IMR-90 (cell line): Measurements from ENCODE around the gene IL36B. TPM values are rescaled to one million over a fixed set of nuclear protein-coding genes. Genes with fewer than 3 reads are reported as not detected.

Source experiments
- ATAC-seq: fragments of 200-7000 bp; cut with Tn5 transposase; 2 replicates; pipeline ENCODE4 v1.9.1; 2020; ENCODE audit warnings: low read depth, mild to moderate bottlenecking, moderate library complexity
- BruUV-seq: library from RNA; stranded (reverse); fragments of 400-500 nt; replicated peaks from 2 replicates; lab custom pipeline; 2021; lab: Mats Ljungman, UMichigan
- CTCF ChIA-PET: fragments of 300-600 bp; formaldehyde crosslinking; extraction: SDS; loops from one replicate; lab custom pipeline; 2021; ENCODE audit warnings: antibody characterized with exemption; lab: Yijun Ruan, JAX
- POLR2A ChIA-PET: fragments of 300-600 bp; sonication (Branson Sonifier 250); formaldehyde crosslinking; loops from one replicate; lab custom pipeline; 2022; ENCODE audit warnings: antibody characterized with exemption; ENCODE audit not compliant: unreplicated experiment; lab: Charles Lee
- DNase-seq: peaks from one replicate; pipeline ENCODE4 v3.0.0; 2013
- H2AFZ ChIP-seq: replicated peaks from 2 replicates; pipeline ENCODE3; 2013; ENCODE audit warnings: low read length, mild to moderate bottlenecking; ENCODE audit not compliant: poor library complexity
- H2AK5ac ChIP-seq: 2 replicates; pipeline ENCODE4 v1.6.1; 2013; ENCODE audit warnings: low read depth, low read length, inconsistent platforms
- H2AK9ac ChIP-seq: replicated peaks from 2 replicates; pipeline ENCODE3; 2013; ENCODE audit warnings: mild to moderate bottlenecking, low read depth, low read length, moderate library complexity; ENCODE audit not compliant: poor library complexity
- H2BK120ac ChIP-seq: 2 replicates; pipeline ENCODE4 v1.6.1; 2013; ENCODE audit warnings: low read depth, low read length, inconsistent platforms
- H2BK15ac ChIP-seq: 3 replicates; pipeline ENCODE4 v1.6.1; 2013; ENCODE audit warnings: low read depth, low read length, inconsistent platforms
- H2BK20ac ChIP-seq: 2 replicates; pipeline ENCODE4 v1.6.1; 2013; ENCODE audit warnings: low read depth, mild to moderate bottlenecking, inconsistent platforms, low read length, moderate library complexity
- H2BK5ac ChIP-seq: 2 replicates; pipeline ENCODE4 v1.6.1; 2013; ENCODE audit warnings: mild to moderate bottlenecking, low read depth, low read length, inconsistent platforms; ENCODE audit not compliant: poor library complexity, severe bottlenecking
- H3K14ac ChIP-seq: replicated peaks from 2 replicates; pipeline ENCODE4 v1.6.1; 2013; ENCODE audit warnings: low read depth, low read length, inconsistent platforms
- H3K18ac ChIP-seq: 2 replicates; pipeline ENCODE4 v1.6.1; 2013; ENCODE audit warnings: low read depth, low read length, control low read depth
- H3K23ac ChIP-seq: 2 replicates; pipeline ENCODE4 v1.6.1; 2013; ENCODE audit warnings: low read depth, low read length, inconsistent platforms
- H3K27ac ChIP-seq: 2 replicates; pipeline ENCODE4 v1.5.1; 2013; ENCODE audit warnings: mild to moderate bottlenecking, control low read depth, low read length; ENCODE audit not compliant: insufficient read depth
- H3K27me3 ChIP-seq: 2 replicates; pipeline ENCODE4 v1.6.1; 2013; ENCODE audit warnings: low read length; ENCODE audit not compliant: control insufficient read depth, insufficient read depth
- H3K36me3 ChIP-seq: 2 replicates; pipeline ENCODE4 v1.6.1; 2013; ENCODE audit warnings: low read length, mixed read lengths; ENCODE audit not compliant: control insufficient read depth, insufficient read depth
- H3K4ac ChIP-seq: 2 replicates; pipeline ENCODE4 v1.6.1; 2013; ENCODE audit warnings: low read depth, low read length, inconsistent platforms
- H3K4me1 ChIP-seq: 2 replicates; pipeline ENCODE4 v1.6.1; 2013; ENCODE audit warnings: low read length, mixed read lengths; ENCODE audit not compliant: control insufficient read depth, insufficient read depth
- H3K4me2 ChIP-seq: 2 replicates; pipeline ENCODE4 v1.6.1; 2013; ENCODE audit warnings: low read depth, mild to moderate bottlenecking, control low read depth, low read length, moderate library complexity
- H3K4me3 ChIP-seq: 2 replicates; pipeline ENCODE4 v1.5.1; 2013; ENCODE audit warnings: low read depth, mild to moderate bottlenecking, control low read depth, low read length, moderate library complexity; ENCODE audit not compliant: insufficient read depth
- H3K56ac ChIP-seq: 2 replicates; pipeline ENCODE4 v1.6.1; 2013; ENCODE audit warnings: low read length, inconsistent platforms; ENCODE audit not compliant: insufficient read depth; ENCODE audit errors: extremely low read depth
- H3K79me1 ChIP-seq, 2 experiments: 2 replicates each; pipeline ENCODE4 v1.6.1; 2013; ENCODE audit warnings: low read length in 2 of 2, inconsistent platforms in 1 of 2, low read depth in 1 of 2
- H3K9ac ChIP-seq: 2 replicates; pipeline ENCODE4 v1.6.1; 2013; ENCODE audit warnings: low read depth, low read length, control low read depth
- H3K9me1 ChIP-seq: 2 replicates; pipeline ENCODE4 v1.6.1; 2013; ENCODE audit warnings: low read length, inconsistent platforms; ENCODE audit not compliant: insufficient read depth
- H3K9me3 ChIP-seq: 2 replicates; pipeline ENCODE4 v1.6.1; 2013; ENCODE audit warnings: low read length; ENCODE audit not compliant: control insufficient read depth, insufficient read depth
- H4K20me1 ChIP-seq: 2 replicates; pipeline ENCODE4 v1.6.1; 2013; ENCODE audit warnings: low read length, inconsistent platforms; ENCODE audit not compliant: insufficient read depth
- H4K5ac ChIP-seq: 2 replicates; pipeline ENCODE4 v1.6.1; 2013; ENCODE audit warnings: mild to moderate bottlenecking, low read depth, low read length, control low read depth
- H4K8ac ChIP-seq, 2 experiments: 2 replicates each; pipeline ENCODE4 v1.6.1; 2013; ENCODE audit warnings: low read depth in 2 of 2, low read length in 2 of 2, control low read depth in 1 of 2, inconsistent platforms in 1 of 2
- H4K91ac ChIP-seq: 2 replicates; pipeline ENCODE4 v1.6.1; 2013; ENCODE audit warnings: low read depth, low read length, inconsistent platforms; ENCODE audit not compliant: insufficient read depth
- CHD1 ChIP-seq: IDR thresholded peaks from 2 replicates; pipeline ENCODE4 v1.6.1; 2012; ENCODE audit warnings: low read depth, low read length, improper control_type of control experiment
- CTCF ChIP-seq: conservative IDR thresholded peaks from 2 replicates; pipeline ENCODE4 v1.5.1; 2012; ENCODE audit warnings: mild to moderate bottlenecking, low read depth, low read length, improper control_type of control experiment
- ELK1 ChIP-seq: fragments of 150-350 bp; IDR thresholded peaks from 2 replicates; pipeline ENCODE4 v1.6.1; 2016; ENCODE audit warnings: low read depth, mild to moderate bottlenecking, low read length, moderate library complexity, borderline replicate concordance
- MAFK ChIP-seq: IDR thresholded peaks from 2 replicates; pipeline ENCODE4 v1.6.1; 2012; ENCODE audit warnings: low read depth, low read length, improper control_type of control experiment
- MAZ ChIP-seq: IDR thresholded peaks from 2 replicates; pipeline ENCODE4 v1.6.1; 2012; ENCODE audit warnings: low read depth, mild to moderate bottlenecking, low read length, improper control_type of control experiment, moderate library complexity, borderline replicate concordance
- RAD21 ChIP-seq: IDR thresholded peaks from 2 replicates; pipeline ENCODE4 v1.6.1; 2012; ENCODE audit warnings: low read length, improper control_type of control experiment
- RCOR1 ChIP-seq: IDR thresholded peaks from 2 replicates; pipeline ENCODE4 v1.6.1; 2012; ENCODE audit warnings: mild to moderate bottlenecking, low read length, improper control_type of control experiment; ENCODE audit not compliant: insufficient replicate concordance
- WGBS, 2 experiments: methylation state at CpG; one replicate each; pipeline versions ENCODE4 v1.1.5 to v1.1.7; 2013; ENCODE audit warnings: missing lambda C conversion rate in 2 of 2; ENCODE audit not compliant: insufficient read length in 1 of 2; ENCODE audit errors: extremely low coverage in 2 of 2; 5-methylcytosine and 5-hydroxymethylcytosine counted together
- dilution Hi-C: fragments of 300-500 bp; cut with HindIII; formaldehyde crosslinking; loops from one replicate; pipeline ENCODE4 v1.14.3; 2018; ENCODE audit warnings: low sequenced_read_pairs; ENCODE audit not compliant: unreplicated experiment
- in situ Hi-C: fragments of 300-500 bp; cut with MboI; formaldehyde crosslinking; loops from 3 replicates; pipeline ENCODE4 v1.14.3; 2019; ENCODE audit warnings: low sequenced_read_pairs, inconsistent platforms, mixed read lengths
- intact Hi-C: fragments of 100-400 bp; cut with micrococcal nuclease; formaldehyde crosslinking; loops from 2 replicates; pipeline ENCODE4 v1.10.0; 2022
- polyA plus RNA-seq, 3 experiments: library from polyadenylated mRNA; depleted of rRNA; stranded (reverse); fragments of >200 nt; gene quantifications; 2 replicates each; pipeline ENCODE4 v1.2.3, GENCODE V29; 2012; ENCODE audit warnings: low replicate concordance in 1 of 3
- total RNA-seq: library from RNA; depleted of rRNA; stranded (reverse); fragments of >200 nt; gene quantifications from 2 replicates; pipeline ENCODE4 v1.2.3, GENCODE V29; 2012

Gene IL36B
- total and polyA plus RNA-seq, 2 of the 4 experiments (the other 2 are of a cell fraction): not detected

- no peak for TF ChIP-seq CTCF
These were observed at the start of gene IL36B (continued) for GRCh38 chr2:113052396-113052917.

- no TSS peak for BruUV-seq
- POLR2A ChIA-PET: no interaction called here
- Histone ChIP-seq H3K14ac (no peak overlapping the region), H3K4ac (no peak overlapping the region), H3K18ac (no peak overlapping the region), H2BK120ac (no peak overlapping the region), H3K27me3 (no peaks in the 10 kb centered on the region), H2BK20ac (no peak overlapping the region), H3K9ac (no peak overlapping the region), H3K9me3 (no peaks in the 10 kb centered on the region), H2BK5ac (no peak overlapping the region), H4K20me1 (no peaks in the 10 kb centered on the region), H2AK5ac (no peak overlapping the region), H4K5ac (no peak overlapping the region), H3K27ac (no peak overlapping the region), H3K23ac (no peak overlapping the region), H3K4me1 (no peaks in the 10 kb centered on the region), H3K79me1 (no peaks in the 10 kb centered on the region), H2BK15ac (no peak overlapping the region), H3K56ac (no peak overlapping the region), H4K8ac (no peak overlapping the region), H2AFZ (no peak overlapping the region), H4K91ac (no peak overlapping the region), H2AK9ac (no peak overlapping the region), H3K4me3 (no peak overlapping the region), H3K36me3 (no peaks in the 10 kb centered on the region), H3K4me2 (no peak overlapping the region), H3K9me1 (no peaks in the 10 kb centered on the region)
- CTCF ChIA-PET: no interaction called here
- WGBS, 2 experiments: 80% methylated on average over 1 of the region's 2 CpGs; no CpG with 5 or more reads in 1 of the 2 experiments
- dilution Hi-C loops (no loop called here), in situ Hi-C loops (no loop called here), intact Hi-C loops (no loop called here)
- no peak for DNase-seq
- ATAC-seq: no peak
- TF ChIP-seq ELK1: no peak
- no peak for TF ChIP-seq CTCF
- no peak for TF ChIP-seq RAD21
- TF ChIP-seq CHD1: no peak
- no peak for TF ChIP-seq MAFK
- TF ChIP-seq RCOR1: no peak
- no peak for TF ChIP-seq MAZ
These were observed 49.5 kb upstream of the IL36B start for GRCh38 chr2:113102133-113102532.
